ENCODE data around the gene RAB24.
A peak's percentile ranks its signal among the peaks of the same experiment; 100 is the strongest.

The RAB24 gene

DNA sequence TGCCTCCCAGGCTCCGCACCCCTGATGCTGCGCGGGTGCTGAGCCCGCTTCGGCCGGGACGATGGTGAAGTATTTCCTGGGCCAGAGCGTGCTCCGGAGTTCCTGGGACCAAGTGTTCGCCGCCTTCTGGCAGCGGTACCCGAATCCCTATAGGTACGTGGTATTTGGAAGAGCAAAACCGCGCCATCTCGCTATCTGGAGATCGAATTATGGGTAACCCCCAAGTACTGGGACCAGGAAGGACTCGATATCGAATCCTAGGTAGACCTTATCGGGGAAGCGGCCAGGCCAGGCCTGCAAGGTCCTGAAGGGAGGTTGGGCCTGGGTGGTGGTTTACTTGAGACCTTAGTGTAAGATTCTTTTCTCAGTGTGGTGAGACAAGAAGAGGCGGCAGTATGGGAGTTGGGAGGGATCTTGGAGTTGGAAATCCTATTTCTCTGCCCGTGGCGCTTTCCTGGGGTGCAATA lies 439 bp upstream of the RAB24 start:
- Histone ChIP-seq H3F3A (ENCODE audit: control insufficient read depth, insufficient read depth) (peaks cover 30% of the 10 kb centered on the region), H4K20me1 (ENCODE audit: control insufficient read depth, insufficient read depth, low read depth, low read length) (peaks cover 13% of the 10 kb centered on the region; the same call in 1 of the 2 replicates), H3K4me2 (ENCODE audit: low read length) (peak overlapping the region; percentile 76), H3K27ac (ENCODE audit: low read depth, low read length) (peak overlapping the region; percentile 69), H3K4me1 (ENCODE audit: control insufficient read depth, low read length) (peaks cover 79% of the 10 kb centered on the region), H3K9me2 (replicated peaks; ENCODE audit: control insufficient read depth, low read length) (no peaks in the 10 kb centered on the region), H3K36me3 (ENCODE audit: control insufficient read depth, low read length) (peaks cover 83% of the 10 kb centered on the region), H3K4me3 (ENCODE audit: low read length) (peak overlapping the region; percentile 99), H3K79me2 (ENCODE audit: control insufficient read depth, low read length) (peaks cover 67% of the 10 kb centered on the region), H3K9me3 (ENCODE audit: control insufficient read depth, insufficient read depth, low read length) (no peaks in the 10 kb centered on the region), H3K27me3 (ENCODE audit: control insufficient read depth, low read length) (no peaks in the 10 kb centered on the region)
- TF ChIP-seq EZH2phosphoT487 (IDR thresholded peaks at IDR 0.05; ENCODE audit: borderline replicate concordance, low read length) = no peak
- no peak for TF ChIP-seq CTCF (IDR thresholded peaks at IDR 0.05; ENCODE audit: low read depth, low read length, poor library complexity, severe bottlenecking)

DNA sequence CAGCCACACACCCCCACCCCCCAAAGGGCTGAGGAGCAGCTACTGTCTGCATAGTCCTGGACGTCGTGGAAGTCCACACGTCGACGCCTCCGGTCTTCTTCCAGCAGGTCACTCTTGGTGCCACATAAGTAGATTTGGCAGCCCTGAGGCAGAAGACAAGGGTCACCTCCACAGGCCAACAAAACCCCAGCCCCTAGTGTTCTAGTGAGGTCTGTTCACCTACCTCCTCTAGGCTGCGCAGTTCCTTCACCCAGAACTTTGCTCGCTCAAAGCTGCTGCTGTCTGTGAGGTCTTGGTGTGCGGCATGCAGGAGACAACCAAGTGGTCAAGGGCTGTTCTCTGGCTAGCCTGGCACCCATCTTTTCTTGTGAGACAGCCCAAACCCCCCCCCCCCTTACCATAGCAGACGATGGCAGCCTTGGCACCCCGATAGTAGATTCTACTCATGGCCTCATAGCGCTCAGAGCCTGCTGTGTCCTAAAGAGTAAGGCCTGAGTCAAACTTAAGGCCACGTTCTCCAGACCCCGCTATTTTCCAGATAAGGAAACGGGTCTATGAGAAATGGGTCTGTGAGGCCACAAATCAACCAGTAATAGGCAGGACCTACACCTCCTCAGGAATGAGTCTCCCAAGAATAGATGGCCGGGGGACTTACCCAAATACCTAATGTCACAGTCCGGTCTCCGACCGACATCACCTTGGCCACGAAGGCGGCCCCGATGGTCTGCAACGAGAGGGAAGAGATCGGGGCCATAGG lies 987 bp downstream of the RAB24 start:
- no peaks in the 10 kb centered on the region for H3K27me3 ChIP-seq (ENCODE audit: control insufficient read depth, low read length)
- peaks cover 82% of the 10 kb centered on the region for H3K36me3 ChIP-seq (ENCODE audit: control insufficient read depth, low read length)
- peak overlapping the region; percentile 76 for H3K4me2 ChIP-seq (ENCODE audit: low read length)
- TF ChIP-seq CTCF (IDR thresholded peaks at IDR 0.05; ENCODE audit: low read depth, low read length, poor library complexity, severe bottlenecking) (peak; percentile 54), EZH2phosphoT487 (IDR thresholded peaks at IDR 0.05; ENCODE audit: borderline replicate concordance, low read length) (no peak)
- peak overlapping the region; percentile 69 for H3K27ac ChIP-seq (ENCODE audit: low read depth, low read length)
- H3K79me2 ChIP-seq (ENCODE audit: control insufficient read depth, low read length) = peaks cover 62% of the 10 kb centered on the region
- H4K20me1 ChIP-seq (ENCODE audit: control insufficient read depth, insufficient read depth, low read depth, low read length) = peaks cover 13% of the 10 kb centered on the region; the same call in 1 of the 2 replicates
- no peaks in the 10 kb centered on the region for H3K9me2 ChIP-seq (replicated peaks; ENCODE audit: control insufficient read depth, low read length)
- H3K9me3 ChIP-seq (ENCODE audit: control insufficient read depth, insufficient read depth, low read length) = no peaks in the 10 kb centered on the region
- peaks cover 36% of the 10 kb centered on the region for H3F3A ChIP-seq (ENCODE audit: control insufficient read depth, insufficient read depth)
- H3K4me3 ChIP-seq (ENCODE audit: low read length) = peak overlapping the region; percentile 99
- H3K4me1 ChIP-seq (ENCODE audit: control insufficient read depth, low read length) = peaks cover 78% of the 10 kb centered on the region

GRCh38 chr5:177301503-177302165 lies 1.9 kb downstream of the RAB24 start:
- Histone ChIP-seq H3K79me2 (ENCODE audit: control insufficient read depth, low read length) (peaks cover 62% of the 10 kb centered on the region), H3K27me3 (ENCODE audit: control insufficient read depth, low read length) (no peaks in the 10 kb centered on the region), H3K9me3 (ENCODE audit: control insufficient read depth, insufficient read depth, low read length) (no peaks in the 10 kb centered on the region), H3K4me1 (ENCODE audit: control insufficient read depth, low read length) (peaks cover 69% of the 10 kb centered on the region), H3K27ac (ENCODE audit: low read depth, low read length) (peak overlapping the region; percentile 69), H4K20me1 (ENCODE audit: control insufficient read depth, insufficient read depth, low read depth, low read length) (peaks cover 13% of the 10 kb centered on the region; the same call in 1 of the 2 replicates), H3K9me2 (replicated peaks; ENCODE audit: control insufficient read depth, low read length) (no peaks in the 10 kb centered on the region), H3F3A (ENCODE audit: control insufficient read depth, insufficient read depth) (peaks cover 39% of the 10 kb centered on the region), H3K4me3 (ENCODE audit: low read length) (peak overlapping the region; percentile 99), H3K36me3 (ENCODE audit: control insufficient read depth, low read length) (peaks cover 79% of the 10 kb centered on the region), H3K4me2 (ENCODE audit: low read length) (peak overlapping the region; percentile 76)
- TF ChIP-seq CTCF (IDR thresholded peaks at IDR 0.05; ENCODE audit: low read depth, low read length, poor library complexity, severe bottlenecking) (no peak), EZH2phosphoT487 (IDR thresholded peaks at IDR 0.05; ENCODE audit: borderline replicate concordance, low read length) (no peak)
